Naive B cell (primary cell): Measurements from ENCODE around the gene MKLN1. TPM values are rescaled to one million over a fixed set of nuclear protein-coding genes. Genes with fewer than 3 reads are reported as not detected.
"Not testable (repeated sequence)": the region's sequence is repeated elsewhere in the genome, so short reads cannot be mapped to it uniquely, and the experiment has no call there.

Experiments used
- ATAC-seq, 2 donors: fragments of 150-1000 bp; cut with Tn5 transposase; 2 replicates each; pipeline ENCODE4 v1.10.0; 2021; ENCODE audit warnings: low read depth in 2 of 2, mild to moderate bottlenecking in 2 of 2, moderate library complexity in 2 of 2
- DNase-seq: peaks from one replicate; pipeline ENCODE4 v3.0.0; 2022
- H3K27ac Mint-ChIP-seq, 6 donors: one replicate each; pipeline ENCODE4 v1.8.0; 2020 to 2022; ENCODE audit warnings: mild to moderate bottlenecking in 6 of 6, mixed read lengths in 6 of 6, moderate library complexity in 5 of 6, inconsistent platforms in 2 of 6
- H3K27me3 Mint-ChIP-seq, 3 donors: one replicate each; pipeline ENCODE4 v1.8.0; 2021 to 2022; ENCODE audit warnings: mixed read lengths in 3 of 3, mild to moderate bottlenecking in 1 of 3
- H3K36me3 Mint-ChIP-seq, 2 donors: one replicate each; pipeline ENCODE4 v1.8.0; 2020 to 2022; ENCODE audit warnings: mixed read lengths in 2 of 2, inconsistent platforms in 1 of 2, mild to moderate bottlenecking in 1 of 2
- H3K4me1 Mint-ChIP-seq, 3 donors: one replicate each; pipeline ENCODE4 v1.8.0; 2020 to 2022; ENCODE audit warnings: mixed read lengths in 3 of 3, inconsistent platforms in 1 of 3, mild to moderate bottlenecking in 1 of 3, moderate library complexity in 1 of 3
- H3K4me3 Mint-ChIP-seq, 8 donors: one replicate each; pipeline ENCODE4 v1.8.0; 2020 to 2022; ENCODE audit warnings: mild to moderate bottlenecking in 8 of 8, mixed read lengths in 8 of 8, moderate library complexity in 8 of 8, inconsistent platforms in 2 of 8
- H3K9me3 Mint-ChIP-seq, 7 donors: one replicate each; pipeline ENCODE4 v1.8.0; 2020 to 2022; ENCODE audit warnings: mixed read lengths in 7 of 7, mild to moderate bottlenecking in 5 of 7, inconsistent platforms in 2 of 7, moderate library complexity in 1 of 7
- polyA plus RNA-seq, 6 donors: library from polyadenylated mRNA; unstranded; fragments of 300-500 nt; fragmentation: Illumina TruSeq; gene quantifications; one replicate each; pipeline ENCODE4 v1.2.3, GENCODE V29; 2021; ENCODE audit warnings: low read depth in 6 of 6

Gene MKLN1
- polyA plus RNA-seq, 6 donors from 2014 or later, result 19.6 to 39.8 (median 26.0) TPM

DNA sequence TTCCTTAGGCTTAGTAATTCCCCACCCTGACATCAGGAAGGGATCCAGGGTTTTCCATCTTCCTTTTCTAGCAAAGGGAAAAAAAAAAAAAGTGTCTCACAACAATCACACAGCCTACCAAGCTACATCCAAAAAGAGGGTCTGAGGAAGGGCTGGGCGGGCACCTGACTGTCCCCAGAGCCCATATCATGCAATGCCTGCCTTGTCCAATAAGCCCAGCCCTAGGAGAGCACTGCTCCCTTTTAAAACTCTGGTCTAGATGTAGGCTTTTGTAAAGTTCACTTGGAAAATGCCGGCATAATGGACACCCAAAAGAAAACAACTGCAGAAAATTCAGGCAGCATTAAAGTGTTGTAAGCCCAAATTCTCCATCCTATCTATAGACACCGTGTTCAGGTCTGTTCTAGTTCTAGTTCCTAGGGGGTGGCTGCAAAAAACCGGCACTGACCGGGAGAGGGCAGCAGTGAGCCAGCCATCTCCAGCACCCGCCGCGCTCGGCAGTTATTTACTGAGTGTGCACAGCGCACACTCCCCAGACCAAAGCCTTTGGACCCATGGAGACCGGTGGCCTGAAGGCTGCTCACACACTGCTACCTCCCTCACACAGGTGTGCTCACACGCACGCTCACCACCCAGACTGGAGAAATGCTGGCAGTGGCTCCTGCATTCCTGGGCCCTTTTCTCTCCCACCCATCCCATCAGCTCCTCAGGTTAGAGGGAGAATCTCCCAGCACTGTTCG lies 180.1 kb downstream of the MKLN1 start:
- Mint-ChIP-seq H3K4me1 (peaks cover 14 to 21% (median 17%) of the 10 kb centered on the region in 3 donors), H3K36me3 (no peaks in the 10 kb centered on the region), H3K27me3 (peaks cover 6 to 20% (median 7%) of the 10 kb centered on the region in 3 donors), H3K4me3 (peak overlapping the region in 2 of 8 donors; percentile 13 to 21), H3K9me3 (no peaks in the 10 kb centered on the region), H3K27ac (peak overlapping the region in 2 of 6 donors; percentile 55 to 85)
- peak; percentile 60 for DNase-seq
- ATAC-seq, result peak; percentile 86 to 87

DNA sequence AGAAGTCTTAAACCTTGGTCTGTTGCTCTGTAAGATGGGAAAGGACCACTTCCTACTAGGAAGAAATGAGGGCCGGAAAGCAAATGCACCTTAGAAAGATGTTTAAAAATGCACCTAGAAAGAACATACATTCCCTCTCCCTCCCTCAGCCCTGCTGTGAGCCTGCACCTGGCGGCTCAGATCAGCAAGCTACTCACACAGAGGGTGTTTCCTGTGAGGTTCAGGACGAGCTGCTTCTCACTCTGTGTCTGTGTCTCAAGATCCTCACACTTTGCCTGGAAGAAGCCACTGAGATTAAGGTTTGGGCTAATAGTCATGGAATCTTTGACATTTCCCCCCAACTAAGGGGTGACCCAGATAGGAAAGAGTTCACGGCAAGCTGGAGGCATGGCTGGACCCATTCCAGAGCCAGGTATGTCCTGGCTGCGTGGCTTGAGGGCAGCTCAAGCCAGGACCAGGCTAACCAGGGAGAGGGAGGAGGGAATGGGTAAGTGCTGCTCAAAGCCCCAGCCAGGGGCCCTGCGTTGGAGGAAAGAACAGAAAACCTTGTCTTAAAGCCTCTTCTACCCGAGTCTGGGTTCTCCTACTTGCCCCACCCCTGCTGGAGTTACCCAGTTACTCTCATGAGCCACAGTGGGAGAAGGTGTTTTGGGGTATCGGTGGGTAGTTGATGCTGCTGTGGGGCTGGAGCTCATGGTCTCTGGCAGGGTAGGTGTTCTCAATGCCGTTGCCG lies 181.2 kb downstream of the MKLN1 start:
- ATAC-seq, result no peak

DNA sequence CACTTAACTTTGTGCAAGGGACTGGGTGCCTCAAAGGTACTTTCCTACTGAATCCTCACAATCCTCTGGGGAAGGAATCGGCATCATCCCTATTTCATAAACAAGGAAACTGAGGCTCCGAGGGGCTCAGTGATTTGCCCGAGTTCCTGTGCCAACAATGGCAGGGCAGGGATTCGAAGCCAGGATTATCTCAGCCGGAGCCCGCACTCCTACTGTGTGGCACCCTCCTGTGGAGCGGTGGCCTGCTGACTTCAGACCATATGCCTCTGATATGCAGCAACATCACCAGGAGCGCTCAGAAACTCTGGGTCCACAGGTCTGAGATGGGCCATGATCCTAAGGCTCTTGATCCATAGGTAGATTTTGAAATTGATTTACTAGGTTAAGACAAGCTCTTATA lies 182.1 kb downstream of the MKLN1 start:
- Mint-ChIP-seq H3K27ac (no peak overlapping the region), H3K36me3 (no peaks in the 10 kb centered on the region), H3K4me3 (no peak overlapping the region), H3K27me3 (peaks cover 6 to 20% (median 7%) of the 10 kb centered on the region in 3 donors), H3K4me1 (peaks cover 20 to 25% (median 21%) of the 10 kb centered on the region in 3 donors), H3K9me3 (no peaks in the 10 kb centered on the region)
- DNase-seq (no peak), ATAC-seq (no peak)

More for the DNA sequence above, 181.2 kb downstream of the MKLN1 start:
- peaks cover 6 to 20% (median 7%) of the 10 kb centered on the region in 3 donors for H3K27me3 Mint-ChIP-seq
- no peak overlapping the region for H3K4me3 Mint-ChIP-seq
- H3K9me3 Mint-ChIP-seq, result no peaks in the 10 kb centered on the region
- no peaks in the 10 kb centered on the region for H3K36me3 Mint-ChIP-seq
- DNase-seq, result no peak
- H3K27ac Mint-ChIP-seq, result peak overlapping the region in 1 of 6 donors; percentile 10
- peaks cover 20 to 25% (median 21%) of the 10 kb centered on the region in 3 donors for H3K4me1 Mint-ChIP-seq

DNA sequence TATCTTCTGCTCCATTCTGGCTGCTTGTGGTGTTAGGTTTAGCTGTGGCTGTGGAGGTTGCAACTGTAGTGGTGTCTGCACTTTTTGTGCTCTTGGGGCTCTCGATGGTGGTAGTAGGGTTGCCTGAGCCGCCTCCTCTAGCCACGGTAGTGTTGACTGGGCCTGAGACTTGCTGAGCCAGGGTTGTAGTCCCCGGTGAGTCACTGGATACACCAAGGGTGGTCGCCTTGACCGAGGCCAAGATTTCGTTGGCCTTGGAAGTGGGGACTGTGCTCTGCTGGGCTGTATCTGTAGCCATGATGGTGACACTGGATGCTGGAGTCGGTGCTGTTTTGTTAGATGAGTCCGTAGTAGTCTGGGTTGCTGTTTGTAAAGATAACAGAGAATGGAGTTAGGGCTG lies 183.4 kb downstream of the MKLN1 start:
- DNase-seq (no peak), ATAC-seq (no peak)
- Mint-ChIP-seq H3K27ac (peak overlapping the region in 1 of 6 donors; percentile 88), H3K4me3 (no peak overlapping the region), H3K27me3 (peaks cover 6 to 20% (median 7%) of the 10 kb centered on the region in 3 donors), H3K4me1 (peaks cover 20 to 25% (median 21%) of the 10 kb centered on the region in 3 donors), H3K36me3 (no peaks in the 10 kb centered on the region), H3K9me3 (no peaks in the 10 kb centered on the region)

- peaks cover 6 to 20% (median 7%) of the 10 kb centered on the region in 3 donors for H3K27me3 Mint-ChIP-seq
- DNase-seq (no peak), ATAC-seq (peak in 1 of 2 donors; percentile 28)
- no peaks in the 10 kb centered on the region for H3K36me3 Mint-ChIP-seq
- peak overlapping the region in 1 of 8 donors; percentile 42 for H3K4me3 Mint-ChIP-seq
- H3K27ac Mint-ChIP-seq, result peak overlapping the region in 3 of 6 donors; percentile 28 to 46 (median 34)
- H3K9me3 Mint-ChIP-seq, result no peaks in the 10 kb centered on the region
- peaks cover 20 to 25% (median 21%) of the 10 kb centered on the region in 3 donors for H3K4me1 Mint-ChIP-seq
These were observed 184.3 kb downstream of the MKLN1 start for GRCh38 chr7:131511774-131512535.

- Mint-ChIP-seq H3K9me3 (no peaks in the 10 kb centered on the region), H3K36me3 (no peaks in the 10 kb centered on the region), H3K4me1 (peaks cover 12 to 17% (median 13%) of the 10 kb centered on the region in 3 donors), H3K4me3 (peak overlapping the region in 2 of 8 donors; percentile 4 to 21), H3K27ac (peak overlapping the region in 3 of 6 donors; percentile 5 to 84 (median 57)), H3K27me3 (peaks cover 0 to 14% (median under 1%) of the 10 kb centered on the region in 3 donors)
- DNase-seq (peak; percentile 57), ATAC-seq (peak; percentile 92 to 96)
These were observed 185.8 kb downstream of the MKLN1 start for GRCh38 chr7:131513245-131514061.

DNA sequence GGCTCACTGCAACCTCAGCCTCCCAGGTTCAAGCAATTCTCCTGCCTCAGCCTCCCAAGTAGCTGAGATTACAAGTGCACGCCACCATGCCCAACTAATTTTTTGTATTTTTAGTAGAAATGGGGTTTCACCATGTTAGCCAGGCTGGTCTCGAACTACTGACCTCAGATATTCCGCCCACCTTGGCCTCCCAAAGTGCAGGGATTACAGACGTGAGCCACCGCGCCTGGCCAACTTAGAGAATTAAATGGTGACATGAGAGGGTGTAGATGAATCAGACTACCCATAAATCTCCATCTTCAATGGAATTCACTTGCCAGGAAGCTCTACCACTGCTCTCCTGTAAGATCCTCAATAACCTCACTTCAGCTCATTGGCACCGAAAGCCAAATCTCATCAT lies 187.8 kb downstream of the MKLN1 start:
- not testable (repeated sequence) for H3K27me3 Mint-ChIP-seq, DNase-seq, H3K9me3 Mint-ChIP-seq, H3K27ac Mint-ChIP-seq, ATAC-seq, H3K4me3 Mint-ChIP-seq, H3K36me3 Mint-ChIP-seq
- H3K4me1 Mint-ChIP-seq, result peaks cover 12 to 14% (median 12%) of the 10 kb centered on the region in 3 donors

GRCh38 chr7:131517218-131517923 lies 189.7 kb downstream of the MKLN1 start:
- Mint-ChIP-seq H3K4me1 (peaks cover 9 to 14% (median 13%) of the 10 kb centered on the region in 3 donors), H3K36me3 (no peaks in the 10 kb centered on the region), H3K4me3 (peak overlapping the region in 1 of 8 donors; percentile 9), H3K27me3 (peaks cover 0 to under 1% (median 0%) of the 10 kb centered on the region in 3 donors), H3K27ac (peak overlapping the region in 1 of 6 donors; percentile 49), H3K9me3 (no peaks in the 10 kb centered on the region)
- no peak for ATAC-seq
- no peak for DNase-seq

DNA sequence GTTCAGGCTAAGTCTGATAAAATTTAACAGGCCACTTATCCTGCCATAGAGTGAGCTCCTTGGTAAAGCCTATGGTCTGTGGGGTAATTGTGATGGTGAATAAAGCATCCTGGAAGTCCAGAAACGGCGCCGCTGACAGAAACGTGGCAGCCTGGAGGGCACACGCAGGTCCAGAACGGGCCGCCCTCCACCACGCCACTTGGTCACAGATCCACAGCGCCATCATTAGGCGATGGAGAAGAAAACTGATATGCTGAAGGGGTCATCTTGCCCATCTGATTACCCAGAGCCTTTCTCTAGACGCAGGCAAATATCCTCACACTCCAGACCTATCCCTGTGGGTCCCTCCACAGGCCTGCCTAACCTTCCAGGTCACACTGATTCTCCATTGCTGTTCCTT lies 190.9 kb downstream of the MKLN1 start:
- Mint-ChIP-seq H3K9me3 (no peaks in the 10 kb centered on the region), H3K27me3 (no peaks in the 10 kb centered on the region), H3K4me1 (peaks cover 6 to 16% (median 13%) of the 10 kb centered on the region in 3 donors), H3K4me3 (no peak overlapping the region), H3K27ac (no peak overlapping the region), H3K36me3 (no peaks in the 10 kb centered on the region)
- ATAC-seq, result no peak
- DNase-seq, result no peak

GRCh38 chr7:131521651-131522163 lies 194.0 kb downstream of the MKLN1 start:
- Mint-ChIP-seq H3K27ac (peak overlapping the region in 1 of 6 donors; percentile 70), H3K27me3 (no peaks in the 10 kb centered on the region)
- ATAC-seq, result no peak

DNA sequence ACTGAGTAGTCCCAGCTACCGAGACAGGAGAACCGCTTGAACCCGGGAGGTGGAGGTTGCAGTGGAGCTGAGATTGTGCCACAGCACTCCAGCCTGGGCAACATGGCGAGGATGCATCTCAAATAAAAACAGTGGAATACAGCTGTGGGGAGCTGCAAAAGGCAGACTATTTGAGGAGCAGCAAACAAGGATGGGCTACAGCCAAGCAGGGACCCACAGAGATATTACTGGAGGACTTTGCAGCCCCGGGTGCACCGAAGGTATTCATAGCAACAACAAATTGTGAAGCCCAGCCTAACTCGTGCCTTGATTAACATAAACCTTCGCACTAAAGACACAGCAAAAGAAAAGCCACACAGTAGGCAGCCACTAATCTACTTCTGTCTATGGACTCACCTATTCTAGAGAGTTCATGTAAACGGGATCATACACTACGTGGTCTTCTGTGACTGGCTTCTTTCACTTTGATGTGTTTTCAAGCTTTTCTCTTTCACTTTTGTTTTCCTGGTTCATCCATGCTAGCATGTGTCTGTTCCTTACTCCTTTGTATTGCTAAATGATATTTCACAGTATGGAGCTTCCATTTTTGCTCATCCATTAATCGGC lies 194.8 kb downstream of the MKLN1 start:
- no peak for ATAC-seq
- Mint-ChIP-seq H3K4me3 (peak overlapping the region in 2 of 8 donors; percentile 9 to 51), H3K4me1 (peaks cover 10 to 20% (median 14%) of the 10 kb centered on the region in 3 donors), H3K27me3 (no peaks in the 10 kb centered on the region), H3K9me3 (no peaks in the 10 kb centered on the region), H3K27ac (no peak overlapping the region), H3K36me3 (no peaks in the 10 kb centered on the region)
- no peak for DNase-seq

More at GRCh38 chr7:131521651-131522163, 194.0 kb downstream of the MKLN1 start:
- DNase-seq, result no peak
- peaks cover 6 to 15% (median 12%) of the 10 kb centered on the region in 3 donors for H3K4me1 Mint-ChIP-seq
- H3K36me3 Mint-ChIP-seq, result no peaks in the 10 kb centered on the region
- H3K4me3 Mint-ChIP-seq, result peak overlapping the region in 4 of 8 donors; percentile 9 to 66 (median 32)
- H3K9me3 Mint-ChIP-seq, result no peaks in the 10 kb centered on the region
